PC-3 (cell line): ENCODE results near the gene SPEN. TPM values are rescaled to one million over a fixed set of nuclear protein-coding genes. Genes with fewer than 3 reads are reported as not detected.

ENCODE experiments used
- ATAC-seq: fragments of 200-7000 bp; cut with Tn5 transposase; 2 replicates; pipeline ENCODE4 v1.9.1; 2020; ENCODE audit warnings: mild to moderate bottlenecking, moderate library complexity
- BruUV-seq: library from RNA; stranded (reverse); fragments of 400-500 nt; replicated peaks from 2 replicates; lab custom pipeline; 2021; lab: Mats Ljungman, UMichigan
- CTCF ChIA-PET: fragments of 300-600 bp; sonication (Branson Sonifier 250); formaldehyde crosslinking; loops from one replicate; lab custom pipeline; 2022; ENCODE audit warnings: antibody characterized with exemption; lab: Charles Lee
- POLR2A ChIA-PET: fragments of 300-600 bp; sonication (Branson Sonifier 250); formaldehyde crosslinking; loops from one replicate; lab custom pipeline; 2022; ENCODE audit warnings: antibody characterized with exemption; ENCODE audit not compliant: unreplicated experiment; lab: Charles Lee
- DNase-seq: peaks from one replicate; pipeline ENCODE4 v3.0.0-alpha.2; 2015
- H2AFZ ChIP-seq: fragments of 300-600 bp; sonication (generic); 2 replicates; pipeline ENCODE4 v1.6.0; 2016; ENCODE audit warnings: antibody characterized with exemption, low read length
- H3F3A ChIP-seq: fragments of 300-600 bp; sonication (generic); one replicate; pipeline ENCODE4 v1.6.0; 2017; ENCODE audit warnings: antibody characterized with exemption, low read length, control low read depth, mild to moderate bottlenecking; ENCODE audit not compliant: unreplicated experiment
- H3K27ac ChIP-seq: fragments of 300-600 bp; sonication (generic); 2 replicates; pipeline ENCODE4 v1.5.1; 2016; ENCODE audit warnings: mild to moderate bottlenecking, low read length
- H3K27me3 ChIP-seq: fragments of 300-600 bp; sonication (generic); 2 replicates; pipeline ENCODE4 v1.6.1; 2016; ENCODE audit warnings: low read length, mixed read lengths
- H3K36me3 ChIP-seq: fragments of 300-600 bp; sonication (generic); 2 replicates; pipeline ENCODE4 v1.6.1; 2016; ENCODE audit warnings: low read depth, mixed run types, low read length, mixed read lengths
- H3K4me1 ChIP-seq: fragments of 300-600 bp; sonication (generic); 2 replicates; pipeline ENCODE4 v1.5.1; 2016; ENCODE audit warnings: low read length; ENCODE audit not compliant: insufficient read depth
- H3K4me2 ChIP-seq: fragments of 300-600 bp; sonication (generic); 2 replicates; pipeline ENCODE4 v1.6.0; 2016; ENCODE audit warnings: low read length
- H3K4me3 ChIP-seq: fragments of 300-600 bp; sonication (generic); 2 replicates; pipeline ENCODE4 v1.5.1; 2016; ENCODE audit warnings: mild to moderate bottlenecking, low read length, mixed read lengths
- H3K79me2 ChIP-seq: fragments of 300-600 bp; sonication (generic); 2 replicates; pipeline ENCODE4 v1.6.1; 2017; ENCODE audit warnings: low read length, mixed read lengths
- H3K9ac ChIP-seq: fragments of 300-600 bp; sonication (generic); 2 replicates; pipeline ENCODE4 v1.6.0; 2016; ENCODE audit warnings: mild to moderate bottlenecking, low read length
- H3K9me2 ChIP-seq: fragments of 300-600 bp; sonication (generic); replicated peaks from 2 replicates; pipeline ENCODE4 v1.6.1; 2016; ENCODE audit warnings: mixed run types, low read length, mixed read lengths
- H3K9me3 ChIP-seq: fragments of 300-600 bp; sonication (generic); 2 replicates; pipeline ENCODE4 v1.6.1; 2016; ENCODE audit warnings: low read length, mixed read lengths
- H4K20me1 ChIP-seq: fragments of 300-600 bp; sonication (generic); 2 replicates; pipeline ENCODE4 v1.6.1; 2016; ENCODE audit warnings: low read length, mixed read lengths
- EZH2 ChIP-seq: fragments of 300-600 bp; sonication (generic); IDR thresholded peaks from one replicate; pipeline ENCODE4 v1.6.1; 2017; ENCODE audit warnings: antibody characterized with exemption, mild to moderate bottlenecking, low read length; ENCODE audit not compliant: unreplicated experiment
- EZH2phosphoT487 ChIP-seq: fragments of 300-600 bp; sonication (generic); IDR thresholded peaks from 2 replicates; pipeline ENCODE4 v1.6.1; 2018; ENCODE audit warnings: mild to moderate bottlenecking, antibody characterized with exemption, low read length, borderline replicate concordance
- intact Hi-C: fragments of 100-400 bp; cut with micrococcal nuclease; formaldehyde crosslinking; loops from 2 replicates; pipeline ENCODE4 v1.9.0; 2023
- total RNA-seq: library from RNA; depleted of rRNA; stranded (reverse); fragments of >200 nt; gene quantifications from 2 replicates; pipeline ENCODE4 v1.2.3, GENCODE V29; 2014
- TF ChIP-seq, protein P1 (sequence below): fragments of 300-600 bp; sonication (generic); conservative IDR thresholded peaks from 2 replicates; pipeline ENCODE4 v1.5.1; 2017; ENCODE audit warnings: antibody characterized with exemption, low read depth, mild to moderate bottlenecking, low read length

SPEN gene
- total RNA-seq, 1 experiment from 2014 or later, result 26.7 TPM

DNA sequence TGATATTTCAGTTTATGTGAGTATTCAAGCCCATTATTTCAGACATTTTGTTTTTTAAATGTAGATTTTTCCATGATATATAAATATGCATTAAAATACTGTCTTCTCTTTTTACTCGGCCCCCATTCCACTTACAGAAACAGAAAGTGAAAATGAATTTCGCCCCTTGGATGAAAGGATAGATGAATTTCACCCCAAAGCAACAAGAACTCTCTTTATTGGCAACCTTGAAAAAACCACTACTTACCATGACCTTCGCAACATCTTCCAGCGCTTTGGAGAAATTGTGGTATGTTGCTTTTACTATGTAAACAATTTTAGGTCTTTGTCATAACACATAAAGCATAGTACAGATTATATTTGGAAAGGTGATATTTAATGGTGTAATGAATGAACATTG is 68.5 kb downstream of the SPEN start:
- peaks cover 93% of the 10 kb centered on the region for H3K79me2 ChIP-seq
- H3K9ac ChIP-seq, result no peak overlapping the region
- no peaks in the 10 kb centered on the region for H3K9me3 ChIP-seq
- no peaks in the 10 kb centered on the region for H3F3A ChIP-seq
- peak overlapping the region; percentile 54 for H3K27ac ChIP-seq
- ChIA-PET CTCF (interaction anchor here (0.6 kb wide), 1 partner anchor 448 kb away, joined by 6 read pairs; no protein-coding TSS in a partner anchor), POLR2A (no interaction called here)
- H3K36me3 ChIP-seq, result peaks cover 33% of the 10 kb centered on the region
- H3K4me1 ChIP-seq, result peaks cover 33% of the 10 kb centered on the region
- H2AFZ ChIP-seq, result no peak overlapping the region
- H3K4me2 ChIP-seq, result peak overlapping the region; percentile 15
- no peaks in the 10 kb centered on the region; the same call in 1 of the 2 replicates for H4K20me1 ChIP-seq
- ATAC-seq (peak; percentile 50), DNase-seq (peak; percentile 32)
- no peaks in the 10 kb centered on the region for H3K27me3 ChIP-seq
- no peak overlapping the region; the same call in 1 of the 2 replicates for H3K4me3 ChIP-seq
- no peak for TF ChIP-seq EZH2phosphoT487
- TF ChIP-seq EZH2, result no peak
- TF ChIP-seq, protein P1, sequence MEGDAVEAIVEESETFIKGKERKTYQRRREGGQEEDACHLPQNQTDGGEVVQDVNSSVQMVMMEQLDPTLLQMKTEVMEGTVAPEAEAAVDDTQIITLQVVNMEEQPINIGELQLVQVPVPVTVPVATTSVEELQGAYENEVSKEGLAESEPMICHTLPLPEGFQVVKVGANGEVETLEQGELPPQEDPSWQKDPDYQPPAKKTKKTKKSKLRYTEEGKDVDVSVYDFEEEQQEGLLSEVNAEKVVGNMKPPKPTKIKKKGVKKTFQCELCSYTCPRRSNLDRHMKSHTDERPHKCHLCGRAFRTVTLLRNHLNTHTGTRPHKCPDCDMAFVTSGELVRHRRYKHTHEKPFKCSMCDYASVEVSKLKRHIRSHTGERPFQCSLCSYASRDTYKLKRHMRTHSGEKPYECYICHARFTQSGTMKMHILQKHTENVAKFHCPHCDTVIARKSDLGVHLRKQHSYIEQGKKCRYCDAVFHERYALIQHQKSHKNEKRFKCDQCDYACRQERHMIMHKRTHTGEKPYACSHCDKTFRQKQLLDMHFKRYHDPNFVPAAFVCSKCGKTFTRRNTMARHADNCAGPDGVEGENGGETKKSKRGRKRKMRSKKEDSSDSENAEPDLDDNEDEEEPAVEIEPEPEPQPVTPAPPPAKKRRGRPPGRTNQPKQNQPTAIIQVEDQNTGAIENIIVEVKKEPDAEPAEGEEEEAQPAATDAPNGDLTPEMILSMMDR, result no peak
- BruUV-seq, result no TSS peak
- H3K9me2 ChIP-seq, result no peaks in the 10 kb centered on the region
- intact Hi-C loops, result loop anchor here (5.0 kb wide), 2 partner anchors 69 to 119 kb away; partner anchors contain the start of gene SPEN

DNA sequence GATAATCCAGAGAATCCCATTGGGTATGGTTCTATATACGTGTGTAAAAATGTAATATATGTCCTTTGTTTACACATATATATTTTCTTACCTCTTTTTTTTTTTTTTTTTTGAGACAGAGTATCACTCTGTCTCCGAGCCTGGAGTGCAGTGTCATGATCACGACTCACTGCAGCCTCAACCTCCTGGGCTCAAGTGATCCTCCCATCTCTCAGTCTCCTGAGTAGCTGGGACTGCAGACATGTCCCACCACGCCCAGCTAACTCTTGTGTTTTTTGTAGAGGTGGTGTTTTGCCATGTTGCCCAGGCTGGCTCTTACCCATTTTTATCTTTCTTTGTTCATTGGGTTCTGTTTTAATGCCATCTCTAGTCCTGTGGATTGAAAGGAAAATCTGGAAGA is 68.9 kb downstream of the SPEN start:
- H3K27ac ChIP-seq, result peak overlapping the region; percentile 54
- no peaks in the 10 kb centered on the region for H3K27me3 ChIP-seq
- no peaks in the 10 kb centered on the region for H3K9me3 ChIP-seq
- no peak overlapping the region; the same call in 1 of the 2 replicates for H3K9ac ChIP-seq
- peak; percentile 69 for ATAC-seq
- H3F3A ChIP-seq, result no peaks in the 10 kb centered on the region
- POLR2A ChIA-PET, result no interaction called here
- H3K79me2 ChIP-seq, result peaks cover 93% of the 10 kb centered on the region
- CTCF ChIA-PET, result interaction anchor here (0.6 kb wide), 1 partner anchor 447 kb away, joined by 6 read pairs; no protein-coding TSS in a partner anchor
- no TSS peak for BruUV-seq
- H3K4me3 ChIP-seq, result no peak overlapping the region
- no peaks in the 10 kb centered on the region for H3K9me2 ChIP-seq
- H3K4me1 ChIP-seq, result peaks cover 33% of the 10 kb centered on the region
- H3K36me3 ChIP-seq, result peaks cover 32% of the 10 kb centered on the region
- H4K20me1 ChIP-seq, result no peaks in the 10 kb centered on the region; the same call in 1 of the 2 replicates
- TF ChIP-seq, protein P1, result no peak
- no peak for TF ChIP-seq EZH2phosphoT487
- no peak for TF ChIP-seq EZH2
- DNase-seq, result peak; percentile 56
- intact Hi-C loops, result loop anchor here (5.0 kb wide), 2 partner anchors 69 to 119 kb away; partner anchors contain the start of gene SPEN
- peak overlapping the region; percentile 15 for H3K4me2 ChIP-seq
- H2AFZ ChIP-seq, result no peak overlapping the region

DNA sequence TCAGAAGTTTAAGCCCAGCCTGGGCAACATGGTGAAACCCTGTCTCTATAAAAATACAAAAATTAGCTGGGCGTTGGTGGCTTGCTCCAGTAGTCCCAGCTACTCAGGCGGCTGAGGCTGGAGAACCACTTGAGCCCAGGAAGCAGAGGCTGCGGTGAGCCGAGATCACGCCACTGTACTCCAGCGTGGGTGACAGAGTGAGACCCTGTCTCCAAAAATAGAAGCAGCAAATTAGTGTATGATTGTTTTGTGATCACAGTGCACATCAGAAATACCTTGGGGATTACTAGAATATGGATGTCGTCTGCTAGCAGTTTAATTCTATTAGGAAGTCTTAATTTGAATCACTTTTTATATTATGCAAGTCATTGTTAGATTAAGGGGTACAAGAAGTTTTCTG is 69.4 kb downstream of the SPEN start:
- no peaks in the 10 kb centered on the region for H3K27me3 ChIP-seq
- DNase-seq (no peak), ATAC-seq (no peak)
- intact Hi-C loops, result loop anchor here (5.0 kb wide), 2 partner anchors 70 to 120 kb away; partner anchors contain the start of gene SPEN
- H3K4me1 ChIP-seq, result peaks cover 33% of the 10 kb centered on the region
- no peak overlapping the region; the same call in 1 of the 2 replicates for H3K9ac ChIP-seq
- peak overlapping the region; percentile 54 for H3K27ac ChIP-seq
- H3K4me3 ChIP-seq, result no peak overlapping the region
- H4K20me1 ChIP-seq, result no peaks in the 10 kb centered on the region; the same call in 1 of the 2 replicates
- peak overlapping the region; percentile 15 for H3K4me2 ChIP-seq
- no peaks in the 10 kb centered on the region for H3K9me3 ChIP-seq
- no peaks in the 10 kb centered on the region for H3K9me2 ChIP-seq
- CTCF ChIA-PET, result no interaction called here
- TF ChIP-seq EZH2phosphoT487, result no peak
- TF ChIP-seq EZH2, result no peak
- TF ChIP-seq, protein P1, result no peak
- no TSS peak for BruUV-seq
- peaks cover 36% of the 10 kb centered on the region for H3K36me3 ChIP-seq
- POLR2A ChIA-PET, result no interaction called here
- H3F3A ChIP-seq, result no peaks in the 10 kb centered on the region
- peaks cover 93% of the 10 kb centered on the region for H3K79me2 ChIP-seq
- no peak overlapping the region for H2AFZ ChIP-seq
